ENCODE data around the gene CEP135.

CEP135 gene

GRCh38 chr4:56003606-56004005, 54.9 kb downstream of the CEP135 start:
- in situ Hi-C loops (cut with MboI; ENCODE audit: low sequenced_read_pairs), result no loop called here

- in situ Hi-C loops (cut with MboI; ENCODE audit: low sequenced_read_pairs), result no loop called here
Measured at GRCh38 chr4:56004235-56004634, 55.5 kb downstream of the CEP135 start.

DNA sequence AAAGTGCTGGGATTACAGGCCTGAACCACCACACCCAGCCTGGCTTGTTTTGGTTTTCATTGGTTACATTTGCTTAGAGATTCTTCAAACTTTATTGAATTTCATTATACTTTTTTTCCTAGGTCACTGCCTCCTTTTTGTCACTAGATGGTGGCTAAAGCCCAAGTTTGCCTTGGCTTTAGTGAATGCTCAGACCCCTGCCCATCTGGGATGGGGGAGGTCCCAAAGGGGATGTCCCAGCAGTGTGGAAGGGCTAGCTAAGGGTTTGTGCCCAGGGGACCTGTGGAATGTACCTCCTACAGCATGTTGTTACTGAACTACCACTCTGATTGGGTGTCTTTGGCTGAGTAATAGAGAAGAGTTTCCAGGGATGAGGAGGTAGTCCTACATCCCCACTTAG, 58.4 kb downstream of the CEP135 start:
- in situ Hi-C loops (cut with MboI; ENCODE audit: low sequenced_read_pairs), result no loop called here

DNA sequence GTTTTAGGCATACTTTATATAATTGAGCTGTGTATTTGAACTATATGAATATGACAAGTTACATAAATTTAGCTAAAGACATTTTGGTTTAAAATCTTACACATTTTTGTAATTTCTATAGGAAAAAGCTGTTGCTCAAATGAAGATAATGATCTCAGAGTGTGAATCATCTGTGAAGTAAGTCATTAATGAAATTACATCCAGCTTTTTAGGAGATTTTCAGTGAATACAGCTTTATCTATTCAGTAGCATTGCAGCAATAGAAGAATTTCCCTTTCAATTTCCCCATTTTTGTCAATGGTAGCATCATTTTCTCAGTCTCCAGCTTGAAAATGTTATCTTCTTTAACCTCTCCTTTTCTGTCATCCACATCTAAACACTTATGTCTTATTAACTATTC, 59.5 kb downstream of the CEP135 start:
- in situ Hi-C loops (cut with MboI; ENCODE audit: low sequenced_read_pairs), result no loop called here

GRCh38 chr4:56026596-56026995, 77.9 kb downstream of the CEP135 start:
- in situ Hi-C loops (cut with MboI; ENCODE audit: low sequenced_read_pairs), result no loop called here

DNA sequence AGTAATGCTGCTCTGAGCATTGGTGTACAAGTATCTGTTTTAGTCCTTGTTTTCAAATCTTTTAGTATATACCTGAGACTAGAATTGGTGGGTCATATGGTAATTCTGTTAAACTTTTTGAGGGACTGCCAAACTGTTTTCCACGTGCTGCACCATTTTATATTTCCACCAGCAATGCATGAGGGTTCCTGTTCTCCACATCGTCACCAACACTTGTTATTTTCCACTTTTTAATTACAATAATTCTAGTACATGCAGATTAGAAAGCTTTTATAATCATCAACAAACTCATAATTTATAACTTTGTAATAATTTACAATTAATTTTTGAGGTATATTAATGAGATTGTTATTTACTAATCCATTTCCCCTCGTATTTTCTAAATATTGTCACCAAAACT, 79.4 kb downstream of the CEP135 start:
- in situ Hi-C loops (cut with MboI; ENCODE audit: low sequenced_read_pairs), result no loop called here

DNA sequence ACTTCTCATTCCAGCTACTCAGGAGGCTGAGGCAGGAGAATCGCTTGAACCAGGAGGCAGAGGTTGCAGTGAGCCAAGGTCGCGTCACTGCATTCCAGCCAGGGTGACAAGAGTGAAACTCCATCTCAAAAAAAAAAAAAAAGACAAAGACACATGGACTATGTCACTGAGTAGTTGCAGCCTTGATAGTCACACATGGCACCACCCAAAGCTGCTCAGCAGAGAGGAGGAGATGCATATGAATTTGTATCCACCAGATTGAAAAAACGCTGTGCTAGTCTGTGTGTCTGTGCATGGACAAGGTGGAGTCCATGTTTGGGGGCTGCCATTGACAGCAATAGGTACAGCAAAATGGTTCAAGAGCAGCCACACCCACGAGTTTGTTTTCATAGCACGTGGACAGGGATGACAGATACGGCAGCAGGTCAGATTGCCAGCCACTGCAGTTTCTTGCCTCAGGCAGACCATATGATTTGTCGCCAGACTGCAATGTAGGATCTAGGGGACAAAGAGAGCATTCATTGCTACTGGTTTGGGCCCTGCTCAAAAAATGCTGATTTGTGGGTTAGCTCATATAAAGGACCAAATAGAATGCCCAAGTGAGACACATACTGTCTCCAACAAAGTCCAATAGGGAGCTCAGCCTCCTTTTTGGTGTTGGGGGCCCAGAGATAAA, 89.9 kb downstream of the CEP135 start:
- in situ Hi-C loops (cut with MboI; ENCODE audit: low sequenced_read_pairs), result no loop called here

DNA sequence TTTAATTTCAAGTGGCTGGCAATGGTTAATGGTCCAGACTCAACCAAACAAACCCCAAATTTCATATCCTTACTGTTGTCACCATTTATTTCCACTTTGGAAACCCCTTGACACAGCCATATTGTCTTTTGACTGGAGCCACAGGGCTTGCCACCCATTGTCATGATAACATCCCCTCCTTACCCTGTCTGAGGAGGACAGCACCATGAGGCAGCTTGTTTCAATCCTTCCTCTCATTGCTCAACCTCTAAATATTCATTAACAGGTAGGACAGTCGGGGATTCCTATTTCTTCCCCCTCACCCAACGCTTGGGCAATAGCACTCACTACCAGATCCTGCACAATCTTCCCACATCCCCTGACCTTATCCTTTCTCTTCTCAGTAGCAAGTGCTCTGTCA, 92.1 kb downstream of the CEP135 start:
- in situ Hi-C loops (cut with MboI; ENCODE audit: low sequenced_read_pairs), result no loop called here

- in situ Hi-C loops (cut with MboI; ENCODE audit: low sequenced_read_pairs), result no loop called here
Measured at GRCh38 chr4:56042225-56042624, 93.5 kb downstream of the CEP135 start.

DNA sequence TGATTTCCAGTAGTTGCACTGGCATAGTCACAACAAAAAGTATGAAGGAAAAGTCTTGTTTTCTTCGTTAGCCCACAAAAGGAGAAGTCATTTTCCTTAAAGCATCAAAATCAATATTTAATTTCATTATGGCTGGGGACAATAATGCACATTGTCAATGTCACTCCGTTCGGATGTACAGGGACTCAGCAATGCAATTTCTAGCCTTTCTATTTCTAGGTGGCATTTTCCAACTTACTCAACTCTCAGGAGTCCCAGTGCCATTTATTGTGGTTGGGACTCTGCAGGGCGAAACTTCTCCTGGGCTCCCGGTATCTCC, 99.6 kb downstream of the CEP135 start:
- in situ Hi-C loops (cut with MboI; ENCODE audit: low sequenced_read_pairs), result no loop called here

DNA sequence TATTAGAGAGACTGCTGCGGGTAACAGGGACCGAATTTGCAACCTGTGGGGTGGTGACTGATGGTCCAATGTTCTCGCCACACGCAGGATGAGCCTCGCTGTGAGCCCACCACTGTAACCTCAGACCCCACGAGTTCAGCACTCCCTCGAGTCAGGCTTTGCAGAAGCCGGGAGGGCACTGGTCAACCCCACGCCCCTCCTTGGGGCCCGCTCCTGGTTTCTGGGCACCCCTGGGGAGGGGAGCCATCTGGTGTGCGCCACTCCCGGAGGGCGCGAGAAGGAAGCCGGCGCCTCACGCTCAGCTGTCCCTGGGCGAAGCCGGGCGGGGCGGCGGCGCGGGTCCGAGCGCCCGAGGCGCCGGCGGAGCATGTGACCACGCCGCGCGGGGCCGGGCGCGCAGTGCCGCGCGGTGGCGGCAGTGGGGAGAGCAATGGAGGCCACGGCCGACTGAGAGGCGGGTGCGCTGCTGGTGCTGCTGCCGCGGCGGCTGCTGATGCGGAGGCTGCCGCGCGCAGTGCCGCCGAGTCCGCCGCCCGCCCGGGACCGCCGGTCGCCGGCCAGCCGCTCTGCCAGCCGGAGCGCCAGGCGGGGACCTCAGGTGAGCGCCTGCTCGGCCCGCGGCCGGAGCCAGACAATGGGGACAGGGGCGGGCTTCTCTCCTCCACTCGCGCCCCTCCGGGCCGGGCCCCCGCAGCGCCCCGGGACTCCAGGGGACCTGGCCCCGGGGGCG, 100.1 kb downstream of the CEP135 start:
- in situ Hi-C loops (cut with MboI; ENCODE audit: low sequenced_read_pairs), result no loop called here

DNA sequence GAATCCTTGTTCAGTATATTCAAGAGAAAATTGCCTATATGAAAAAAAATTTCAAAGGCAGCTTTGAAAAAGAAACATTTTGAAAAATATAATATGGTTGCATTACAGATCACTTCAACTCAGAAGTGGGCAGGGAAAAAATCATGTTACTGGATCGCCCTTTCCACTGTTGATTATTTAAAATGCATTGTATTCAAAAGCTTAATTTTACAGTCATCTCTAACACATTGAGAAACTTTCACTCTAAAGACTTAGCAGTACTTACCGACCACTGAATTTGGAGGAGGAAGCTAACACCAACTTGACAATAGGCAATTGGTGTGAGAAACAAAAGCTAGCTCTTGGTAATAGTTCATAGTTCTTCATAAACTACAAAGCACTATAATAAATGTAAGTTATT, 101.9 kb downstream of the CEP135 start:
- in situ Hi-C loops (cut with MboI; ENCODE audit: low sequenced_read_pairs), result no loop called here

DNA sequence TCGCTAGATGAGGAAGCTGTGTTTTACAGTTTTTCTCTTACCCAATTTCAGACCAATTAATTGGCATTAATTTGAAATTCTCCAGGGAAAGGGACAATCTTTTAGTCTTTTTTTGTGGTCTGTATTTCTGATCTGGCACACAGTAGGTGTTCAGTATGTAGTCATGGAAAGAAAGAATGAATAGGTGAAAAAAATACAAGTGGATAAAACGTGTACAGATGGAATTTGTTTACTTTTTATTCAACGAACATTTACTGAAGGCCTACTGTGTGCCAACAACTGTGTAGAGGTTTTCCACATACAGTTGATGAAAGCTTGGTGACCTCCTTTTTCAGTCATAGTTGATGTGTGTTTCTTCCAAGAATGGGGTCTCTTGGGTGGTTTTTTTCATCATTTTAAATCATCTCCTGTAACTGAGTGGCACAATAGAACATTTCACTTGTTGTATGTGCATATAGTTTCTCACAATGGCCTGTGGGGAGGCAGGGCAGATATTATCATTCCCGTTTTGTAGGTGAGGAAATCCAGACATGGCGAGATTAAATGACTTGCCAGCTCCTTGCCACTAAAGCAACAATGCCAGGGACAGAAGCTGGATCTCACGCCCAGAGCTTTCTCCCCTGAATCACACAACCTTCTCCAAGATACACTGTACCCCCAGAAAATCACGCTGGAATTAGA, 102.4 kb downstream of the CEP135 start:
- in situ Hi-C loops (cut with MboI; ENCODE audit: low sequenced_read_pairs), result no loop called here

- in situ Hi-C loops (cut with MboI; ENCODE audit: low sequenced_read_pairs), result no loop called here
Measured at GRCh38 chr4:56051710-56052075, 102.9 kb downstream of the CEP135 start.

DNA sequence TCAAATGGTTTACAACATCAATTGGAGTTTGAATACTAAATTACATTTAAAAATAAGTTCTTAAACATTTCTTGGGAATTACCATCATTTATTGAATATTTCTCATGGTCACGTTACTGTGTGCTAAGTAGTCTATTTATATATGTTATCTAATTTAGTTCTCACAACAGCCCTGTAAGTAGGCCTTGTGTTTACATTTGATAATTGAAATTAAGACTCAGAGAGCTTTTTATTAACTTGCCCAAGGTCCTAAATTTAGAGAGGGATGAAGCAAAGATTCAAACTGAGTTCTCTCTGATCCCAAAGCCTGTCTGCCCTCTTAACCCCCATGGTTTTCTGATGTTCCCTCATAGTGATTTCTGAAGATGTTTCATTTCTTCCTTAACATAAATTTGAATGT, 103.7 kb downstream of the CEP135 start:
- in situ Hi-C loops (cut with MboI; ENCODE audit: low sequenced_read_pairs), result no loop called here

DNA sequence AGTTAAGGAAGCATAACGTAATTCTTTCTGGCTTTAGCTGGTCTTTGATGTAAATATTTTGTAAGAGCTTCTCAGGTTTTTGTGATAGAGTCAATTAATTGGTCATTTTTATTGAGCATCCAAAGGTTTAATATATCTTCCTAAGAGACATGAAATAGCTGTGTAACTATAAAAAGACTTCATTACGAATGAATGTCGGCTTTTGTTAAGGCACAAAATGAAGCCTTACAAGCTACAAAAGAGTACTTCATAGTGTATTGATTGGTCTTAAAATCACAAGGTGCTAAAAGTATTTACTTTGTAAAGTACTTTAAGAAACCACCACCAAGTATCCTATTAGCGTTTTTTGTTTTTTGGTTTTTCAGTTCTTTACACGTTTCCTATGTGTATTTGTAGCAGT, 104.2 kb downstream of the CEP135 start:
- in situ Hi-C loops (cut with MboI; ENCODE audit: low sequenced_read_pairs), result no loop called here

- in situ Hi-C loops (cut with MboI; ENCODE audit: low sequenced_read_pairs), result no loop called here
Measured at GRCh38 chr4:56055027-56055977, 106.6 kb downstream of the CEP135 start.

DNA sequence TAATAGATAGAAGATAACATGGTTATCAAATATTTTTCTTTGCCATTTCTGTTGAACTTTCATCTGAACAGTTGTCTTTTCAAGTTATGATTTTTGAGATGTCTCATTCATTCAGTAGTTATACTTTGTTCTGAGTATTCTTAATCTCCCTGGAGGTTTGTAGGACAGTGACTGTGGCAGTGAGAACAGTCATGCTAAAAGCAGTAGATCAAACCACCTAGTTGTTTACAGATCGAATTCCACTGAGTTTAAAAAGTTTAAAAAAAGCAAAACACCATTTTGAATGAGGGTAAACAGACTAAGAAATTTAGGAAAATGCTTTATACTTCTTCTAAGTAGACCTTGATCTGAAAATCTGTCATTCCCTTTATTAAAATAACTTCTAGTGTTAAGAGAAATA, 107.2 kb downstream of the CEP135 start:
- in situ Hi-C loops (cut with MboI; ENCODE audit: low sequenced_read_pairs), result no loop called here

- in situ Hi-C loops (cut with MboI; ENCODE audit: low sequenced_read_pairs), result no loop called here
Measured at GRCh38 chr4:56058555-56058954, 109.8 kb downstream of the CEP135 start.

- in situ Hi-C loops (cut with MboI; ENCODE audit: low sequenced_read_pairs), result no loop called here
Measured at GRCh38 chr4:56060036-56060435, 111.3 kb downstream of the CEP135 start.

DNA sequence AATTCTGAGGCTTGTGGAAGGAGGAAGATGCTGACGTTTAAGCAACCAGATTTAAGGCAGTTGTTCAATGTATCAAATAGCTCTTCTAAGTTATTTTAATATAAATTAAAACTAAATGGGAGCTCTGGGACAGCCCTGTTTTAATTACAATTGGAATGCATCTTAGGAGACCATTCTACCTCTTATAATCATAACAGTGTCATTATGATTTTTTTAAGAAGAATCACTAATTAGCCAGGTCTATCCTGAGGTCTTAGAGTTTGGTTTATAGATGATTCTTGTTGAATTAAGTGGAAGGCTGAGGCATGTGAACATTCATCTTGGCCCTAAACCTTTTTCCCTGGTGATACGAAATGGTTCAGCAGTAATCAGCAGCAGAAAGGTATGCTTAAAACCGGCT, 113.4 kb downstream of the CEP135 start:
- in situ Hi-C loops (cut with MboI; ENCODE audit: low sequenced_read_pairs), result no loop called here

All from HL-60/S4 treated with retinoic acid at 250 ng/mL for 4 days and 3 days (cell line).